K562 (cell line): Measurements from ENCODE around the gene CEP89. TPM values are rescaled to one million over a fixed set of nuclear protein-coding genes. Genes with fewer than 3 reads are reported as not detected.
A peak's percentile ranks its signal among the peaks of the same experiment; 100 is the strongest.

Source experiments
- CBX1 ChIP-seq: sonication (generic); IDR thresholded peaks from 2 replicates; pipeline ENCODE4 v1.6.1; 2016; ENCODE audit warnings: antibody characterized with exemption, low read depth, mild to moderate bottlenecking
- CSDE1 ChIP-seq, 2 experiments: fragments of 450-650 bp; IDR thresholded peaks; 2 replicates each; pipeline ENCODE4 v1.6.1; 2016; ENCODE audit warnings: mild to moderate bottlenecking in 1 of 2
- HMG20A ChIP-seq: fragments of 450-650 bp; formaldehyde crosslinking; conservative IDR thresholded peaks from 2 replicates; pipeline ENCODE4 v1.4.0; 2020; ENCODE audit warnings: mild to moderate bottlenecking, mixed read lengths
- HNRNPLL ChIP-seq: fragments of 200-400 bp; formaldehyde crosslinking; IDR thresholded peaks from 2 replicates; pipeline ENCODE4 v1.6.1; 2017; ENCODE audit warnings: low read length, low read depth, mild to moderate bottlenecking; ENCODE audit not compliant: poor library complexity, severe bottlenecking
- ILF3 ChIP-seq: fragments of 450-650 bp; IDR thresholded peaks from 2 replicates; pipeline ENCODE4 v1.6.1; 2018; ENCODE audit warnings: antibody characterized with exemption, mild to moderate bottlenecking, moderate library complexity, borderline replicate concordance
- MAZ ChIP-seq, 2 experiments: fragments of 450-650 bp in 1 of 2; sonication (generic) in 1 of 2; formaldehyde crosslinking; IDR thresholded peaks in 1 of 2; conservative IDR thresholded peaks in 1 of 2; 2 replicates each; pipeline versions ENCODE4 v1.4.0 to v1.5.0; 2020; ENCODE audit warnings: mild to moderate bottlenecking in 1 of 2, missing genetic modification reagents in 1 of 2
- MECOM ChIP-seq: fragments of 250-450 bp; sonication (Bioruptor Pico); IDR thresholded peaks from 2 replicates; pipeline ENCODE4 v1.8.0; 2022; ENCODE audit warnings: inconsistent platforms
- PHF21A ChIP-seq: fragments of 450-650 bp; IDR thresholded peaks from 2 replicates; pipeline ENCODE4 v1.6.1; 2017; ENCODE audit warnings: low read depth, borderline replicate concordance
- PHTF2 ChIP-seq: fragments of 250-450 bp; sonication (Bioruptor Pico); IDR thresholded peaks from 2 replicates; pipeline ENCODE4 v1.5.0; 2021; ENCODE audit warnings: mild to moderate bottlenecking
- SLC30A9 ChIP-seq: fragments of 250-450 bp; sonication (Bioruptor Pico); IDR thresholded peaks from 2 replicates; pipeline ENCODE4 v1.8.0; 2022; ENCODE audit warnings: mild to moderate bottlenecking, moderate library complexity
- SP2 ChIP-seq: IDR thresholded peaks from 2 replicates; pipeline ENCODE4 v1.6.1; 2011; ENCODE audit warnings: mild to moderate bottlenecking, low read depth, low read length, moderate library complexity; ENCODE audit not compliant: poor library complexity, severe bottlenecking; ENCODE audit errors: extremely low read depth
- TAF7 ChIP-seq: fragments of 450-650 bp; IDR thresholded peaks from 2 replicates; pipeline ENCODE4 v1.6.1; 2016; ENCODE audit warnings: missing genetic modification characterization, missing compliant biosample characterization
- ZC3H4 ChIP-seq: sonication (generic); formaldehyde crosslinking; IDR thresholded peaks from 2 replicates; pipeline ENCODE4 v1.9.0; 2021; ENCODE audit warnings: missing genetic modification reagents, borderline replicate concordance
- ZFX ChIP-seq: sonication (generic); formaldehyde crosslinking; IDR thresholded peaks from 2 replicates; pipeline ENCODE4 v1.8.0; 2022; ENCODE audit warnings: mild to moderate bottlenecking, missing genetic modification reagents, moderate library complexity
- ZNF121 ChIP-seq: sonication (generic); formaldehyde crosslinking; conservative IDR thresholded peaks from 2 replicates; pipeline ENCODE4 v1.8.0; 2022; ENCODE audit warnings: missing genetic modification reagents
- ZNF175 ChIP-seq: fragments of 200-800 bp; sonication (Bioruptor generic); IDR thresholded peaks from 2 replicates; pipeline ENCODE4 v1.6.1; 2016; ENCODE audit warnings: low read depth, mild to moderate bottlenecking, missing genetic modification characterization, missing compliant biosample characterization
- ZNF696 ChIP-seq: fragments of 250-450 bp; sonication (Bioruptor Pico); conservative IDR thresholded peaks from 2 replicates; pipeline ENCODE4 v1.4.0; 2020; ENCODE audit warnings: mild to moderate bottlenecking, moderate library complexity
- ZNF717 ChIP-seq: fragments of 250-450 bp; sonication (Bioruptor Pico); IDR thresholded peaks from 2 replicates; pipeline ENCODE4 v1.5.0; 2021
- ZNF75A ChIP-seq: fragments of 450-650 bp; formaldehyde crosslinking; IDR thresholded peaks from 2 replicates; pipeline ENCODE4 v1.4.0; 2020; ENCODE audit warnings: mild to moderate bottlenecking
- polyA plus RNA-seq, 8 experiments: library from polyadenylated mRNA; depleted of rRNA in 4 of 8; stranded (reverse) in 5 of 8; unstranded in 3 of 8; fragments of >200 nt; fragmentation: Nextera tagmentation in 2 of 8; fragmentation: Illumina TruSeq in 1 of 8; extraction: Ambion mirVana in 2 of 8; extraction: Trizol in 1 of 8; gene quantifications; 2 replicates each; pipeline versions ENCODE4 v1.2.1 to v1.2.3, GENCODE V29; 2011 to 2014; ENCODE audit warnings: inconsistent platforms in 1 of 8, missing spikeins in 1 of 8
- total RNA-seq, 7 experiments: library from RNA; depleted of rRNA in 6 of 7; stranded (reverse); fragments of >200 nt in 6 of 7; fragmentation: Illumina TruSeq in 2 of 7; extraction: Trizol in 2 of 7; gene quantifications; 2 replicates each; pipeline versions ENCODE4 v1.2.1 to v1.2.3, GENCODE V29; 2011 to 2021; ENCODE audit warnings: low replicate concordance in 1 of 7
- TF ChIP-seq, protein P1 (sequence below): IDR thresholded peaks from 2 replicates; pipeline ENCODE4 v1.6.1; 2016; ENCODE audit warnings: missing genetic modification characterization, missing compliant biosample characterization
- TF ChIP-seq, protein P2 (sequence below): fragments of 250-450 bp; sonication (Bioruptor Pico); IDR thresholded peaks from 2 replicates; pipeline ENCODE4 v1.4.0; 2020; ENCODE audit warnings: borderline replicate concordance
- TF ChIP-seq, protein P3 (sequence below): fragments of 250-450 bp; sonication (Bioruptor Pico); IDR thresholded peaks from 2 replicates; pipeline ENCODE4 v1.8.0; 2021; ENCODE audit warnings: borderline replicate concordance, mild to moderate bottlenecking, moderate library complexity; ENCODE audit not compliant: poor library complexity, severe bottlenecking
- TF ChIP-seq, protein P4 (sequence below): fragments of 450-650 bp; IDR thresholded peaks from 2 replicates; pipeline ENCODE4 v1.6.1; 2017; ENCODE audit warnings: antibody characterized with exemption
- TF ChIP-seq, protein P5 (sequence below): fragments of 250-450 bp; sonication (Bioruptor Pico); IDR thresholded peaks from 2 replicates; pipeline ENCODE4 v1.8.0; 2022; ENCODE audit warnings: moderate library complexity, mild to moderate bottlenecking, inconsistent platforms

The CEP89 gene
- total and polyA plus RNA-seq, 9 of the 15 experiments (the other 6 are each of a cell fraction or from before 2014, with no cell fraction given): 5.5 to 15.0 (median 7.2) TPM

DNA sequence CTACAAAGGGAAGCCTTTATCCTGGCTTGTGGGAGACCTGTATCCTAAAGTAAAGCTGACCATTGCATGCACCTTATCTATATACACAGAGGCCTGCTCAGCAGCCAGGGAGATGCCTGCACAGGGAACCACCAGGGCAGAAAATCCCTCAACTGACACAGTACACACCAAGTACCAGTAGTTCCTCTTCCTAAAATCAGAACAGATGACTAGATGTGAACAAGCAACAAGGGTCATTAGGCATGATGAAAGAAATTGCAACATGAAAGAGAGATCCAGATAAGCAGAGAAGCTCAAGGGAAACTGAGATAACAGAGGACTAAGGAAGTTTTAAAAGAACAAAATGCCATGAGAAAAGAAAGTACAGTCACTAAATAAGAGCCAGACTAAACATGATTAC is 62.5 kb downstream of the CEP89 start (continued):
- TF ChIP-seq ZNF75A (no peak), ILF3 (no peak), ZFX (no peak), CSDE1 (IDR thresholded peaks at IDR 0.05) (no peak), ZNF175 (peak; percentile 77), HMG20A (CRISPR knock-in tag) (no peak), PHTF2 (CRISPR knock-in tag) (no peak), ZNF121 (CRISPR knock-in tag) (no peak), SLC30A9 (CRISPR knock-in tag) (no peak), TAF7 (tag) (no peak), SP2 (no peak), PHF21A (no peak), ZC3H4 (no peak), HNRNPLL (no peak), ZNF717 (no peak), MECOM (CRISPR knock-in tag) (peak; percentile 59; the same call in 1 of the 2 replicates), MAZ (CRISPR knock-in tag; conservative IDR thresholded peaks at IDR 0.05 in 1 of 2, IDR thresholded peaks at IDR 0.05 in 1 of 2) (0 out of 4 replicates have a peak, but pooled peaks of 1 of the 2 experiments have one; percentile 4), ZNF696 (CRISPR knock-in tag) (no peak), CBX1 (no peak)
- TF ChIP-seq, protein P1, sequence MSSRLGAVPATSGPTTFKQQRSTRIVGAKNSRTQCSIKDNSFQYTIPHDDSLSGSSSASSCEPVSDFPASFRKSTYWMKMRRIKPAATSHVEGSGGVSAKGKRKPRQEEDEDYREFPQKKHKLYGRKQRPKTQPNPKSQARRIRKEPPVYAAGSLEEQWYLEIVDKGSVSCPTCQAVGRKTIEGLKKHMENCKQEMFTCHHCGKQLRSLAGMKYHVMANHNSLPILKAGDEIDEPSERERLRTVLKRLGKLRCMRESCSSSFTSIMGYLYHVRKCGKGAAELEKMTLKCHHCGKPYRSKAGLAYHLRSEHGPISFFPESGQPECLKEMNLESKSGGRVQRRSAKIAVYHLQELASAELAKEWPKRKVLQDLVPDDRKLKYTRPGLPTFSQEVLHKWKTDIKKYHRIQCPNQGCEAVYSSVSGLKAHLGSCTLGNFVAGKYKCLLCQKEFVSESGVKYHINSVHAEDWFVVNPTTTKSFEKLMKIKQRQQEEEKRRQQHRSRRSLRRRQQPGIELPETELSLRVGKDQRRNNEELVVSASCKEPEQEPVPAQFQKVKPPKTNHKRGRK (tag): no peak
- TF ChIP-seq, protein P2, sequence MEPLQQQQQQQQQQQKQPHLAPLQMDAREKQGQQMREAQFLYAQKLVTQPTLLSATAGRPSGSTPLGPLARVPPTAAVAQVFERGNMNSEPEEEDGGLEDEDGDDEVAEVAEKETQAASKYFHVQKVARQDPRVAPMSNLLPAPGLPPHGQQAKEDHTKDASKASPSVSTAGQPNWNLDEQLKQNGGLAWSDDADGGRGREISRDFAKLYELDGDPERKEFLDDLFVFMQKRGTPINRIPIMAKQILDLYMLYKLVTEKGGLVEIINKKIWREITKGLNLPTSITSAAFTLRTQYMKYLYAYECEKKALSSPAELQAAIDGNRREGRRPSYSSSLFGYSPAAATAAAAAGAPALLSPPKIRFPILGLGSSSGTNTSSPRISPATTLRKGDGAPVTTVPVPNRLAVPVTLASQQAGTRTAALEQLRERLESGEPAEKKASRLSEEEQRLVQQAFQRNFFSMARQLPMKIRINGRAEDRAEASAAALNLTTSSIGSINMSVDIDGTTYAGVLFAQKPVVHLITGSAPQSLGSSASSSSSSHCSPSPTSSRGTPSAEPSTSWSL (CRISPR knock-in tag): no peak
- TF ChIP-seq, protein P3, sequence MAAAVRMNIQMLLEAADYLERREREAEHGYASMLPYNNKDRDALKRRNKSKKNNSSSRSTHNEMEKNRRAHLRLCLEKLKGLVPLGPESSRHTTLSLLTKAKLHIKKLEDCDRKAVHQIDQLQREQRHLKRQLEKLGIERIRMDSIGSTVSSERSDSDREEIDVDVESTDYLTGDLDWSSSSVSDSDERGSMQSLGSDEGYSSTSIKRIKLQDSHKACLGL (CRISPR knock-in tag): no peak
- TF ChIP-seq, protein P4, sequence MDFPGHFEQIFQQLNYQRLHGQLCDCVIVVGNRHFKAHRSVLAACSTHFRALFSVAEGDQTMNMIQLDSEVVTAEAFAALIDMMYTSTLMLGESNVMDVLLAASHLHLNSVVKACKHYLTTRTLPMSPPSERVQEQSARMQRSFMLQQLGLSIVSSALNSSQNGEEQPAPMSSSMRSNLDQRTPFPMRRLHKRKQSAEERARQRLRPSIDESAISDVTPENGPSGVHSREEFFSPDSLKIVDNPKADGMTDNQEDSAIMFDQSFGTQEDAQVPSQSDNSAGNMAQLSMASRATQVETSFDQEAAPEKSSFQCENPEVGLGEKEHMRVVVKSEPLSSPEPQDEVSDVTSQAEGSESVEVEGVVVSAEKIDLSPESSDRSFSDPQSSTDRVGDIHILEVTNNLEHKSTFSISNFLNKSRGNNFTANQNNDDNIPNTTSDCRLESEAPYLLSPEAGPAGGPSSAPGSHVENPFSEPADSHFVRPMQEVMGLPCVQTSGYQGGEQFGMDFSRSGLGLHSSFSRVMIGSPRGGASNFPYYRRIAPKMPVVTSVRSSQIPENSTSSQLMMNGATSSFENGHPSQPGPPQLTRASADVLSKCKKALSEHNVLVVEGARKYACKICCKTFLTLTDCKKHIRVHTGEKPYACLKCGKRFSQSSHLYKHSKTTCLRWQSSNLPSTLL: no peak
- TF ChIP-seq, protein P5, sequence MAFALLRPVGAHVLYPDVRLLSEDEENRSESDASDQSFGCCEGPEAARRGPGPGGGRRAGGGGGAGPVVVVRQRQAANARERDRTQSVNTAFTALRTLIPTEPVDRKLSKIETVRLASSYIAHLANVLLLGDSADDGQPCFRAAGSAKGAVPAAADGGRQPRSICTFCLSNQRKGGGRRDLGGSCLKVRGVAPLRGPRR (CRISPR knock-in tag): no peak
